ENCODE measurements around the gene SIGLEC1. TPM values are rescaled to one million over a fixed set of nuclear protein-coding genes. Genes with fewer than 3 reads are reported as not detected.
A peak's percentile ranks its signal among the peaks of the same experiment; 100 is the strongest.

SIGLEC1 gene
- total RNA-seq, 1 donor from 2014 or later: 0.04 TPM

DNA sequence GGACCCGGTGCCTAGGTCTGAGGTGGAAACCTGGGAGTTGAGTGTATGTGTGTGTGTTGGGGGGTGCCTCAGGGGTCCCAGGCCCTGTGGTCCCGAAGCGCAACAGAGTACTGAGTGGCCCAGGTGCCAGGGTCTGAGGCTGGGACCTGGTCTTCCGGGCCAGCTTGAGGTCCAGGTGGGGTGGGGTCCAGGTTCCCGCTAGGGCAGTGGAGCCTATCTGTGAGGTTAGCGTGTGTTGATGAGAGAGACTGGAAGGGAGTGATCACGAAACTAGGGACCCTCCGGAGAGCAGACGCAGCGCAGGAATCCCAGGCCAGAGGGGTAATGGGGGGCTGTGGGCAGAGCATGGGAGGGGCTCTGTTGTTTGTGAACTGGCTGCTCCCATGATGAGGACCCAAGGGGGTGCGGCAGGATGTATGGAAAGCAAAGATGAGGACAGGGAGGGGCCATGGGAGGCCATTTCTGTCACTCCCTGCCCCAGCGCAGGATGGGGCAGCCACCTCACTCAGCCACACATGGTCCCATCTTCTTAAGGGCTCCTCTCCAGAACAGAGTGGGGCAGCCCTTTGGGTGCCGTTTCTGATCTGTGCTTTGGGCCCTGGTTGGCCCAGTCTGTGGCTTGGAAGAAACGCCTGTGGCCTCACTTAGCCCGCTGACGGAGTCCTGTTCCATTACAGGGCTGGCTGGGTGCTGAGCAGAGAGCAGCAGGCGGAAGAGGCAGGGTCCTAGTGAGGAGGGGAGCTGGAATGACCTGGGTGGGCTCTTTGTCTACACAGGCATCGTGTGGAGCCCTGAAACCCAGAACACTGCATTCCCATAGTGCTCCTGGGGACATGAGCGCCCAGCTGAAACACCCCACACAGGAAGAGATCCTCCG lies 21.0 kb upstream of the SIGLEC1 start:
- TF ChIP-seq, protein P1, sequence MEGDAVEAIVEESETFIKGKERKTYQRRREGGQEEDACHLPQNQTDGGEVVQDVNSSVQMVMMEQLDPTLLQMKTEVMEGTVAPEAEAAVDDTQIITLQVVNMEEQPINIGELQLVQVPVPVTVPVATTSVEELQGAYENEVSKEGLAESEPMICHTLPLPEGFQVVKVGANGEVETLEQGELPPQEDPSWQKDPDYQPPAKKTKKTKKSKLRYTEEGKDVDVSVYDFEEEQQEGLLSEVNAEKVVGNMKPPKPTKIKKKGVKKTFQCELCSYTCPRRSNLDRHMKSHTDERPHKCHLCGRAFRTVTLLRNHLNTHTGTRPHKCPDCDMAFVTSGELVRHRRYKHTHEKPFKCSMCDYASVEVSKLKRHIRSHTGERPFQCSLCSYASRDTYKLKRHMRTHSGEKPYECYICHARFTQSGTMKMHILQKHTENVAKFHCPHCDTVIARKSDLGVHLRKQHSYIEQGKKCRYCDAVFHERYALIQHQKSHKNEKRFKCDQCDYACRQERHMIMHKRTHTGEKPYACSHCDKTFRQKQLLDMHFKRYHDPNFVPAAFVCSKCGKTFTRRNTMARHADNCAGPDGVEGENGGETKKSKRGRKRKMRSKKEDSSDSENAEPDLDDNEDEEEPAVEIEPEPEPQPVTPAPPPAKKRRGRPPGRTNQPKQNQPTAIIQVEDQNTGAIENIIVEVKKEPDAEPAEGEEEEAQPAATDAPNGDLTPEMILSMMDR (IDR thresholded peaks at IDR 0.05; ENCODE audit: unreplicated experiment): no peak
- H3K4me3 Mint-ChIP-seq: peak overlapping the region; percentile 63
- peaks cover 21% of the 10 kb centered on the region for H3K4me1 Mint-ChIP-seq
- H3K27me3 Mint-ChIP-seq (ENCODE audit: low read depth): peaks cover 30% of the 10 kb centered on the region
- H3K9me3 Mint-ChIP-seq: no peaks in the 10 kb centered on the region
- H3K27ac Mint-ChIP-seq: peak overlapping the region; percentile 21
- H3K36me3 Mint-ChIP-seq: no peaks in the 10 kb centered on the region
- no peak for DNase-seq (ENCODE audit: low spot score in 2 of 2, unreplicated experiment in 2 of 2)

DNA sequence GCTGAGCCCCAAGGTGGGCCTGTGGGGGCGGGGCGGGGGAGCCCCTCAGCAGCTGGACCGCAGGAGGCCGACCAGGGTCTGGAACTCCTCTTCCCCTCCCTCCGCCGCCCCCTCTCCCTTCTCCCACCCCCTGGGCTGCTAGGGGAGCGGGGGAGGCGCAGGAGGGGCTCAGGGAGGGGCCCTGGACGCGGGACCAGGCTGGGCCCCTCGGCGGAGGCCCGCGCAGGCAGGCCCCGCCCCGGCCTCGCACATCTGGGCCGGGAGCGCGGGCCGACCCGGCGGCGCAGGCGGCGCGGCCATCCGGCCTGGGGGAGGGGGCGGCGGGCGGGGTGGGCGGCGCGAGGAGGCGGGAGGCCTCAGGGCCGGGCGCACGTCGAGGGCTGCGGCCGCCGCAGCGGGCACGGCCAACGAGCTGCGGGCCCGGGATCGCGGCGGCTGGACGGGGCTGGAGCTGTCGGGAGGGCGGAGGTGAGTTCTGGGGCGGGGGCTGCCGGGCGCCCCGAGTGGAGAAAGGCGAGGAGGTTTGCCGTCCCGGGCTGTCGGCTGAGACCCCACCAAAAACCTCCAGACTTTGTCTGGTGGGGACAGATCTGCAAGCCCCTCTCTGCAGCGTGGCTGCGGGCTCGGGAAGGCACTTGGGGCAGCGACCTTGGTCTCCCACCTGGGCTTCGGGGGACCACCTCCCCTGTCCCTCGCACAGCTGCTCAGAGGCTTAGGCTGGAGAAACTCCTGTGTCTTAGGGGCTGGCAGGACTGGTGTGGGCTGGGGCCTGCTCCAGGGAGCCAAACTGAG lies 20.1 kb upstream of the SIGLEC1 start, which contains the start of gene HSPA12B:
Gene HSPA12B, plus strand, starts transcription at position 359 of the 792 bp plus-strand sequence. CDS start 5,990 bp downstream, outside the sequence.
- Mint-ChIP-seq H3K36me3 (no peaks in the 10 kb centered on the region), H3K9me3 (no peaks in the 10 kb centered on the region), H3K27me3 (ENCODE audit: low read depth) (peaks cover 38% of the 10 kb centered on the region), H3K27ac (peak within 1 kb of the TSS; percentile 21), H3K4me1 (peaks cover 26% of the 10 kb centered on the region), H3K4me3 (peak within 1 kb of the TSS; percentile 63)
- DNase-seq (ENCODE audit: low spot score in 2 of 2, unreplicated experiment in 2 of 2): no peak
- TF ChIP-seq, protein P1 (IDR thresholded peaks at IDR 0.05; ENCODE audit: unreplicated experiment): no peak

DNA sequence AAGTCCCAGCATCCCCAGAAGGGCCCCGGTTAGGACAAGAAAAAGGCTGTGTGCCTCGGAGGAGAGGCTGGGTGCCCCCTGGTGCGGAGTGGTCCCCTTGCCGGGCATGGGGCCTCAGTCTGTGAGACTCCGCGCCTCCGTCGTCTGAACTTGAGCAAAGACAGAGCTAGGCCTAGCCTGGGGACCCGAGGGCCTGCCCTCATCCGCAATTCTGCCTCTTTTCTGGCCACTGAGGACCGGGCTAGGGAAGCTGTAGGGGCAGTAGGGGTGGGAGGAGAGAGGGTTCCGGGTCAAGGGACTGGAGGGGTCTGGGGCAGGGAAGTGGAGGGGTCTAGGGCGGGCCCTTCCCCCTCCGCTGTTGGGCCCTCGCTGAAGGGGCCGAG lies 19.5 kb upstream of the SIGLEC1 start:
- Mint-ChIP-seq H3K27me3 (ENCODE audit: low read depth) (peaks cover 44% of the 10 kb centered on the region), H3K4me3 (no peak overlapping the region), H3K9me3 (no peaks in the 10 kb centered on the region), H3K4me1 (peaks cover 32% of the 10 kb centered on the region), H3K36me3 (no peaks in the 10 kb centered on the region), H3K27ac (no peak overlapping the region)
- TF ChIP-seq, protein P1 (IDR thresholded peaks at IDR 0.05; ENCODE audit: unreplicated experiment): no peak
- no peak for DNase-seq (ENCODE audit: low spot score in 2 of 2, unreplicated experiment in 2 of 2)

DNA sequence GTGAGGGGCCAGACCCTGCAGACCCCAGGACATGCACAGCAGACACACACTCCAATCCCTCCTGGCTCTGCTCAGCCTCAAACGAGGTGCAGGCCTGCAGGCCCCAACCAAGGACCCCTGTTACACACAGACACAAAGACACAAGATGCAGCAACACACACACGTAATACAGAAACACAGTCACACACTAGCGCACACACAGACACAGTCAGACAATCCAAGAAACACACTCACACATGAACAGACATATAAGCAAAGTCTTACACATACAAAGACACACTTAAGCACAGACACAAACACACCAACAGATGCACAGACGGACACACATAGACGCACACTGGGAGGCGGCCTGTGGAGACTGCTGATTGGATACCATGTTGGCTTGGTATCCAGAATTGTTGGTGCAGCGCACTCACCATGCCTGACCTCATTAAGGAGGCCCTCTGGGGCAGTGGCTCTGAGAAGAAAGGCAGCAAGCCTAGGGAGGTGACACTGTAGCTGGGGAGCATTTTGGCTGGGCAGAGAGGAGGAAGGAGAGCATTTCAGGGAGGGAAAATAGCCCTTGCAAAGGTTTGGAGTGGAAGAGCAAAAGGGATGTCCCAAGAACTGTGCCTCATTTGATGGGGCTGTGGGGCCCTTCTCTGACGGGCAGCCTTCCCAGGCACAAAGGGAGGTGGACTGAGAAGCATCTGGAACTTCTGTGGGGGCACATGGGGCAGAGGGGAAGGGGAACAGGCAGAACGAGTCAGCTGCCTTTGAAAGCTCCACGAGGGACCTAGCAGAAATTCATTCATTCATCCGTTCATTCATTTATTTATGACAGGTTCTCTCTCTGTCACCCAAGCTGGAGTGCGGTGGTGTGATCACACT lies 18.6 kb upstream of the SIGLEC1 start:
- no peaks in the 10 kb centered on the region for H3K9me3 Mint-ChIP-seq
- peak overlapping the region; percentile 21 for H3K4me3 Mint-ChIP-seq
- no peak for DNase-seq (ENCODE audit: low spot score in 2 of 2, unreplicated experiment in 2 of 2)

More for the DNA sequence above, 18.6 kb upstream of the SIGLEC1 start:
- Mint-ChIP-seq H3K4me1 (peaks cover 32% of the 10 kb centered on the region), H3K36me3 (no peaks in the 10 kb centered on the region), H3K27me3 (ENCODE audit: low read depth) (peaks cover 46% of the 10 kb centered on the region), H3K27ac (no peak overlapping the region)
- TF ChIP-seq, protein P1 (IDR thresholded peaks at IDR 0.05; ENCODE audit: unreplicated experiment): no peak

Measured in mesothelial cell of epicardium (in vitro differentiated cells).